GM21447 (cell line): Measurements from ENCODE around the gene SUB1.

Experiments used
- ATAC-seq: cut with Tn5 transposase; IDR thresholded peaks from one replicate; pipeline ENCODE4 v1.9.1; 2021; ENCODE audit not compliant: unreplicated experiment

Gene SUB1

GRCh38 chr5:32642276-32643002 is 57.1 kb downstream of the SUB1 start:
- no peak for ATAC-seq

- ATAC-seq: no peak
Observed at GRCh38 chr5:32645246-32645645, 59.9 kb downstream of the SUB1 start.

- no peak for ATAC-seq
Observed at GRCh38 chr5:32646061-32646969, 61.0 kb downstream of the SUB1 start.

- ATAC-seq: no peak
Observed at GRCh38 chr5:32651088-32651487, 65.7 kb downstream of the SUB1 start.

- ATAC-seq: no peak
Observed at GRCh38 chr5:32651638-32652037, 66.3 kb downstream of the SUB1 start.
